H9 (cell line): ENCODE results near the gene RPUSD3. TPM values are rescaled to one million over a fixed set of nuclear protein-coding genes. Genes with fewer than 3 reads are reported as not detected.

ENCODE experiments used
- DNase-seq: peaks from one replicate; pipeline ENCODE4 v3.0.0-alpha.2; 2017
- H2AFZ ChIP-seq: one replicate; pipeline ENCODE4 v1.6.1; 2013; ENCODE audit warnings: mild to moderate bottlenecking, low read length, control low read depth, moderate library complexity
- H2AK5ac ChIP-seq: 2 replicates; pipeline ENCODE4 v1.6.1; 2013; ENCODE audit warnings: low read length, control low read depth, mixed read lengths; ENCODE audit not compliant: insufficient read length
- H2BK120ac ChIP-seq: one replicate; pipeline ENCODE4 v1.6.1; 2013; ENCODE audit warnings: low read depth, mild to moderate bottlenecking, low read length, control low read depth, inconsistent platforms; ENCODE audit not compliant: poor library complexity, severe bottlenecking
- H2BK12ac ChIP-seq: 2 replicates; pipeline ENCODE4 v1.6.1; 2013; ENCODE audit warnings: low read length, control low read depth, mixed read lengths, low read depth; ENCODE audit not compliant: insufficient read length
- H2BK15ac ChIP-seq: 2 replicates; pipeline ENCODE4 v1.6.1; 2013; ENCODE audit warnings: low read depth, low read length, control low read depth
- H2BK20ac ChIP-seq: one replicate; pipeline ENCODE4 v1.6.1; 2013; ENCODE audit warnings: low read depth, mild to moderate bottlenecking, low read length, control low read depth, inconsistent platforms; ENCODE audit not compliant: poor library complexity, severe bottlenecking
- H2BK5ac ChIP-seq: 2 replicates; pipeline ENCODE4 v1.6.1; 2013; ENCODE audit warnings: low read length, control low read depth, mixed read lengths; ENCODE audit not compliant: insufficient read length
- H3K14ac ChIP-seq: 2 replicates; pipeline ENCODE4 v1.6.1; 2013; ENCODE audit warnings: low read length, control low read depth; ENCODE audit not compliant: insufficient read depth
- H3K18ac ChIP-seq: 2 replicates; pipeline ENCODE4 v1.6.1; 2013; ENCODE audit warnings: low read depth, mild to moderate bottlenecking, mixed read lengths, low read length, control low read depth; ENCODE audit not compliant: insufficient read length
- H3K23ac ChIP-seq: 2 replicates; pipeline ENCODE4 v1.6.1; 2013; ENCODE audit warnings: low read length, control low read depth, mixed read lengths, low read depth; ENCODE audit not compliant: insufficient read length
- H3K23me2 ChIP-seq: 2 replicates; pipeline ENCODE4 v1.6.1; 2013; ENCODE audit warnings: low read depth, mild to moderate bottlenecking, mixed read lengths, low read length, control low read depth; ENCODE audit not compliant: insufficient read length, poor library complexity, severe bottlenecking
- H3K27ac ChIP-seq: 2 replicates; pipeline ENCODE4 v1.5.1; 2013; ENCODE audit warnings: low read length, control low read depth, mixed read lengths, low read depth; ENCODE audit not compliant: insufficient read length
- H3K27me3 ChIP-seq: 2 replicates; pipeline ENCODE4 v1.6.1; 2013; ENCODE audit warnings: low read length, control low read depth, inconsistent platforms; ENCODE audit not compliant: insufficient read depth
- H3K4ac ChIP-seq: 2 replicates; pipeline ENCODE4 v1.6.1; 2013; ENCODE audit warnings: low read depth, mild to moderate bottlenecking, control low read depth, inconsistent platforms, low read length, moderate library complexity
- H3K4me1 ChIP-seq: 2 replicates; pipeline ENCODE4 v1.6.1; 2013; ENCODE audit warnings: low read length, control low read depth, inconsistent platforms; ENCODE audit not compliant: insufficient read depth
- H3K4me2 ChIP-seq: 2 replicates; pipeline ENCODE4 v1.6.1; 2013; ENCODE audit warnings: low read length, control low read depth, mixed read lengths; ENCODE audit not compliant: insufficient read length, insufficient read depth
- H3K56ac ChIP-seq: 2 replicates; pipeline ENCODE4 v1.6.1; 2013; ENCODE audit warnings: low read depth, mild to moderate bottlenecking, mixed read lengths, low read length, control low read depth; ENCODE audit not compliant: insufficient read length
- H3K79me1 ChIP-seq: 2 replicates; pipeline ENCODE4 v1.6.1; 2013; ENCODE audit warnings: low read depth, mild to moderate bottlenecking, moderate library complexity, low read length, control low read depth, inconsistent platforms; ENCODE audit not compliant: insufficient read depth, poor library complexity, severe bottlenecking
- H3K79me2 ChIP-seq: 2 replicates; pipeline ENCODE4 v1.6.1; 2013; ENCODE audit warnings: low read length, control low read depth, inconsistent platforms; ENCODE audit not compliant: insufficient read depth
- H3K9ac ChIP-seq: 2 replicates; pipeline ENCODE4 v1.6.1; 2013; ENCODE audit warnings: low read length, control low read depth, mixed read lengths; ENCODE audit not compliant: insufficient read length; ENCODE audit errors: extremely low read depth
- H3K9me3 ChIP-seq: one replicate; pipeline ENCODE4 v1.6.1; 2013; ENCODE audit warnings: low read depth, low read length, inconsistent platforms; ENCODE audit not compliant: control insufficient read depth
- H3T11ph ChIP-seq: one replicate; pipeline ENCODE4 v1.6.1; 2013; ENCODE audit warnings: mild to moderate bottlenecking, low read length, control low read depth, inconsistent platforms
- H4K20me1 ChIP-seq: one replicate; pipeline ENCODE4 v1.6.1; 2013; ENCODE audit not compliant: control insufficient read depth, insufficient read length, insufficient read depth
- H4K5ac ChIP-seq: 2 replicates; pipeline ENCODE4 v1.6.1; 2013; ENCODE audit warnings: low read depth, mild to moderate bottlenecking, mixed read lengths, low read length, control low read depth; ENCODE audit not compliant: insufficient read length
- H4K8ac ChIP-seq: replicated peaks from 2 replicates; pipeline ENCODE4 v1.6.1; 2013; ENCODE audit warnings: low read length, control low read depth, mixed read lengths, low read depth; ENCODE audit not compliant: insufficient read length
- H4K91ac ChIP-seq: 2 replicates; pipeline ENCODE4 v1.6.1; 2013; ENCODE audit warnings: low read depth, mild to moderate bottlenecking, moderate library complexity, mixed read lengths, low read length, control low read depth; ENCODE audit not compliant: insufficient read length
- H3K27ac Mint-ChIP-seq, 3 experiments: 2 replicates in 2 of 3; 3 replicates in 1 of 3; pipeline ENCODE4 v1.8.0; 2020 to 2021; ENCODE audit warnings: mixed read lengths in 3 of 3, mild to moderate bottlenecking in 1 of 3, moderate library complexity in 1 of 3
- H3K27me3 Mint-ChIP-seq: 2 replicates; pipeline ENCODE4 v1.8.0; 2021; ENCODE audit warnings: low read depth, mild to moderate bottlenecking, moderate library complexity, mixed read lengths
- H3K36me3 Mint-ChIP-seq, 3 experiments: 2 replicates in 2 of 3; 3 replicates in 1 of 3; pipeline ENCODE4 v1.8.0; 2020 to 2021; ENCODE audit warnings: low read depth in 3 of 3, mixed read lengths in 3 of 3; ENCODE audit not compliant: insufficient read depth in 1 of 3
- H3K4me1 Mint-ChIP-seq, 2 experiments: 2 replicates each; pipeline ENCODE4 v1.8.0; 2020; ENCODE audit warnings: mixed read lengths in 2 of 2
- H3K4me3 Mint-ChIP-seq, 2 experiments: 2 replicates in 1 of 2; 3 replicates in 1 of 2; pipeline ENCODE4 v1.8.0; 2020 to 2021; ENCODE audit warnings: mild to moderate bottlenecking in 2 of 2, mixed read lengths in 2 of 2, moderate library complexity in 1 of 2
- H3K9me3 Mint-ChIP-seq, 2 experiments: 2 replicates in 1 of 2; 3 replicates in 1 of 2; pipeline ENCODE4 v1.8.0; 2020; ENCODE audit warnings: mild to moderate bottlenecking in 2 of 2, mixed read lengths in 2 of 2, moderate library complexity in 1 of 2
- CTCF ChIP-seq: fragments of 200-600 bp; sonication (generic); conservative IDR thresholded peaks from 3 replicates; pipeline ENCODE4 v1.8.0; 2021; ENCODE audit warnings: antibody characterized with exemption, mild to moderate bottlenecking
- WGBS: extraction: QIAGEN DNeasy Blood & Tissue Kit; methylation state at CpG from one replicate; pipeline ENCODE4 v1.1.7; 2013; ENCODE audit warnings: missing lambda C conversion rate, low lambda C conversion rate, mixed read lengths; ENCODE audit not compliant: insufficient read length; ENCODE audit errors: extremely low coverage; 5-methylcytosine and 5-hydroxymethylcytosine counted together
- total RNA-seq: library from RNA; stranded (reverse); gene quantifications from 2 replicates; pipeline ENCODE4 v1.2.1, GENCODE V29; 2021

The RPUSD3 gene
- total RNA-seq, 1 experiment from 2014 or later: 59.5 TPM

GRCh38 chr3:9791127-9791526 is 52.7 kb downstream of the RPUSD3 start:
- no peak for TF ChIP-seq CTCF
- H2BK5ac ChIP-seq: no peak overlapping the region
- H3K18ac ChIP-seq: no peak overlapping the region
- H3K4me3 Mint-ChIP-seq: peak overlapping the region; percentile 94 to 95; a peak in 4 of 5 replicates
- no peak overlapping the region for H3K14ac ChIP-seq
- no peak overlapping the region for H2BK120ac ChIP-seq
- no peak overlapping the region for H2AK5ac ChIP-seq
- H3K79me2 ChIP-seq: peaks cover 5% of the 10 kb centered on the region; the same call in 1 of the 2 replicates
- WGBS: no CpG with 5 or more reads among the region's 11 CpGs
- H2BK12ac ChIP-seq: no peak overlapping the region
- peaks cover 6% of the 10 kb centered on the region for H3K23me2 ChIP-seq
- no peak overlapping the region for H3K56ac ChIP-seq
- H3K9me3 ChIP-seq: no peaks in the 10 kb centered on the region
- no peak overlapping the region for H2AFZ ChIP-seq
- H3K4me1 ChIP-seq: no peaks in the 10 kb centered on the region
- H3K36me3 Mint-ChIP-seq: peaks cover 26 to 53% (median 48%) of the 10 kb centered on the region in 3 experiments; a peak in 6 of 7 replicates
- H3K4me2 ChIP-seq: no peak overlapping the region
- no peaks in the 10 kb centered on the region for H4K20me1 ChIP-seq
- no peak overlapping the region for H3K23ac ChIP-seq
- H4K8ac ChIP-seq: no peak overlapping the region
- no peak overlapping the region for H3K9ac ChIP-seq
- DNase-seq: no peak
- H2BK15ac ChIP-seq: no peak overlapping the region
- H3K79me1 ChIP-seq: no peaks in the 10 kb centered on the region
- H3T11ph ChIP-seq: no peak overlapping the region
- H3K4ac ChIP-seq: no peak overlapping the region
- H3K27me3 ChIP-seq: no peaks in the 10 kb centered on the region
- H4K5ac ChIP-seq: no peak overlapping the region
- no peak overlapping the region for H2BK20ac ChIP-seq
- H3K4me1 Mint-ChIP-seq: peaks cover 10 to 19% of the 10 kb centered on the region in 2 experiments
- no peak overlapping the region for H3K27ac ChIP-seq
- no peaks in the 10 kb centered on the region for H3K9me3 Mint-ChIP-seq
- no peak overlapping the region for H4K91ac ChIP-seq
- no peak overlapping the region for H3K27ac Mint-ChIP-seq
- peaks cover 1% of the 10 kb centered on the region; the same call in 1 of the 2 replicates for H3K27me3 Mint-ChIP-seq

Other genes with a start within 250 kb of the RPUSD3 start
- gene MTMR14, start 194.5 kb downstream of the RPUSD3 start, total RNA-seq: 50.6 and 54.2 TPM in 2 replicates
- gene CPNE9, start 140.2 kb downstream of the RPUSD3 start, total RNA-seq: 3.5 and 3.8 TPM in 2 replicates
- 38.4 and 38.6 TPM in 2 replicates for gene BRPF1, start 112.3 kb downstream of the RPUSD3 start, total RNA-seq
- gene OGG1, start 94.1 kb downstream of the RPUSD3 start, total RNA-seq: 43.4 and 44.1 TPM in 2 replicates
- 9.0 and 9.2 TPM in 2 replicates for gene CAMK1, start 74.1 kb downstream of the RPUSD3 start, total RNA-seq
- 49.8 and 51.3 TPM in 2 replicates for gene TADA3, start 51.5 kb downstream of the RPUSD3 start, total RNA-seq
- 161 and 164 TPM in 2 replicates for gene ARPC4, start 50.9 kb downstream of the RPUSD3 start, total RNA-seq
- gene TTLL3, start 33.7 kb downstream of the RPUSD3 start, total RNA-seq: 10.3 and 14.4 TPM in 2 replicates
- gene CIDEC, start 36.2 kb upstream of the RPUSD3 start, total RNA-seq: not detected in 2 replicates
- 33.5 and 34.0 TPM in 2 replicates for gene JAGN1, start 46.6 kb upstream of the RPUSD3 start, total RNA-seq
- 2.0 and 2.1 TPM in 2 replicates for gene IL17RE, start 58.8 kb upstream of the RPUSD3 start, total RNA-seq
- gene IL17RC, start 73.1 kb upstream of the RPUSD3 start, total RNA-seq: 6.8 and 9.1 TPM in 2 replicates
- 15.5 and 17.2 TPM in 2 replicates for gene CRELD1, start 89.8 kb upstream of the RPUSD3 start, total RNA-seq
- gene PRRT3, start 108.4 kb upstream of the RPUSD3 start, total RNA-seq: 18.8 and 19.5 TPM in 2 replicates
- 39.3 and 45.6 TPM in 2 replicates for gene EMC3, start 142.8 kb upstream of the RPUSD3 start, total RNA-seq
- 67.8 and 74.9 TPM in 2 replicates for gene FANCD2, start 182.4 kb upstream of the RPUSD3 start, total RNA-seq